SK-N-MC (cell line): ENCODE data around the gene HOXA9.

Experiments
- EZH2 ChIP-seq: fragments of 200-600 bp; sonication (generic); IDR thresholded peaks from one replicate; pipeline ENCODE4 v1.6.1; 2017; ENCODE audit warnings: antibody characterized with exemption
- POLR2AphosphoS5 ChIP-seq: IDR thresholded peaks from 2 replicates; pipeline ENCODE4 v1.6.1; 2012; ENCODE audit warnings: mild to moderate bottlenecking, low read depth, low read length, borderline replicate concordance

GRCh38 chr7:27173511-27173955 is 8.2 kb upstream of the HOXA9 start:
- TF ChIP-seq EZH2: no peak
- no peak for TF ChIP-seq POLR2AphosphoS5
